Camera-type eye (tissue), 1 donor: ENCODE data around the gene PPM1B. TPM values are rescaled to one million over a fixed set of nuclear protein-coding genes. Genes with fewer than 3 reads are reported as not detected.

Source experiments
- total RNA-seq: library from RNA; depleted of rRNA; stranded (reverse); fragments of >200 nt; gene quantifications from one replicate; pipeline ENCODE4 v1.2.3, GENCODE V29; 2014

PPM1B gene
- total RNA-seq = 88.2 TPM

DNA sequence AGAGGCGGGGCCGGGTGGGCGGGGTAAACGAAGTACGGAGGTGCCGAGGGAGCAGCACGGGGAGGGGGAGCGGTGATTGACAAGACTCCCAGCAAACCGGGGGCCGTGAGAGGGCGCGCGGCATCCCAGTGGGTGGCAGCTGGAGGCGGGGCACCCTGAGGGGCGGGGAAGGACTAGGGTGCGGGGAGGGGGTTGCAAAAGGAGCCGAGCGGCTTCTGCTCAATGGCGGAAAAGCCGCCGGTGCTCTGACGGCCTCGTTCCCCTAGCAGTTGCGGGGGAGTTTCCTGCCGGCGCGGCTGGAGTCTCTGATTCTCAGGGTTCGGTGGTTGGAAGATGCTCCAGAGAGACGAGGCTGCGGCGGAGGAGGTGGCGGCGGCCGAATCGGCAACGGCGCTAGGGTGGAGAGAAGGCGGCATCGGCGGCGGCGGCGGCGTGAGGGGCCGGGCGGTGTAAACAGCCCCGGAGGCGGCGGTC is at the start of gene PPM1B:
Gene PPM1B (plus strand): TSS at position 195 of the 474 bp plus-strand sequence. CDS start 32,325 bp downstream, outside the sequence.

Other genes with a start within 250 kb of the PPM1B start
- gene LRPPRC, start 172.9 kb upstream of the PPM1B start, total RNA-seq = 109 TPM
- gene SLC3A1, start 106.6 kb downstream of the PPM1B start, total RNA-seq = 0.38 TPM
- 143 TPM for gene PREPL, start 192.6 kb downstream of the PPM1B start, total RNA-seq
- gene CAMKMT, start 193.1 kb downstream of the PPM1B start, total RNA-seq = 17.1 TPM